Midbrain (tissue), 1 donor: ENCODE data around the gene CDH15.
"Not testable (repeated sequence)": the region's sequence is repeated elsewhere in the genome, so short reads cannot be mapped to it uniquely, and the experiment has no call there.

Experiments
- DNase-seq: peaks from one replicate; lab custom pipeline; 2025; lab: John Stamatoyannopoulos, UW

CDH15 gene

GRCh38 chr16:89187770-89188392 lies 16.3 kb downstream of the CDH15 start:
- DNase-seq = no peak

GRCh38 chr16:89188471-89189357 lies 17.2 kb downstream of the CDH15 start:
- not testable (repeated sequence) for DNase-seq

GRCh38 chr16:89189358-89190025 lies 17.9 kb downstream of the CDH15 start:
- no peak for DNase-seq

- DNase-seq = no peak
Observed at GRCh38 chr16:89190150-89190958, 18.8 kb downstream of the CDH15 start.

- no peak for DNase-seq
Observed at GRCh38 chr16:89191033-89191900, 19.7 kb downstream of the CDH15 start.

- DNase-seq = no peak
Observed at GRCh38 chr16:89191901-89192185, 20.3 kb downstream of the CDH15 start.

- DNase-seq = not testable (repeated sequence)
Observed at GRCh38 chr16:89192186-89192955, 20.8 kb downstream of the CDH15 start.

GRCh38 chr16:89192956-89193575 lies 21.5 kb downstream of the CDH15 start:
- no peak for DNase-seq

GRCh38 chr16:89193576-89194293 lies 22.2 kb downstream of the CDH15 start:
- no peak for DNase-seq

GRCh38 chr16:89194340-89195311 lies 23.1 kb downstream of the CDH15 start:
- no peak for DNase-seq

GRCh38 chr16:89195521-89196171 lies 24.1 kb downstream of the CDH15 start:
- DNase-seq = no peak

GRCh38 chr16:89197033-89197632 lies 25.6 kb downstream of the CDH15 start:
- DNase-seq = no peak

- DNase-seq = no peak
Observed at GRCh38 chr16:89197633-89198416, 26.3 kb downstream of the CDH15 start.

GRCh38 chr16:89198417-89199240 lies 27.1 kb downstream of the CDH15 start:
- no peak for DNase-seq
